CD4-positive, alpha-beta memory T cell (primary cell): ENCODE measurements around the gene ANKMY1. TPM values are rescaled to one million over a fixed set of nuclear protein-coding genes. Genes with fewer than 3 reads are reported as not detected.
"Not testable (repeated sequence)": the region's sequence is repeated elsewhere in the genome, so short reads cannot be mapped to it uniquely, and the experiment has no call there.

Experiments
- CTCF ChIA-PET: fragments of 350-600 bp; sonication (Branson Sonifier 250); formaldehyde crosslinking; loops from one replicate; lab custom pipeline; 2021; ENCODE audit warnings: inconsistent platforms; ENCODE audit not compliant: partially characterized antibody; lab: Charles Lee
- POLR2A ChIA-PET: fragments of 350-600 bp; sonication (Branson Sonifier 250); formaldehyde crosslinking; loops from one replicate; lab custom pipeline; 2021; ENCODE audit not compliant: partially characterized antibody; lab: Charles Lee
- DNase-seq, 5 donors: peaks; one replicate each; pipeline versions ENCODE4 v3.0.0 to v3.0.0-alpha.2; 2020 to 2022; ENCODE audit warnings: mixed read lengths in 1 of 5
- H3K27ac ChIP-seq: one replicate; pipeline ENCODE4 v1.7.0; 2013; ENCODE audit warnings: low read depth, low read length
- H3K27me3 ChIP-seq: 2 replicates; pipeline ENCODE4 v1.7.0; 2013; ENCODE audit warnings: mild to moderate bottlenecking, low read length, moderate library complexity; ENCODE audit not compliant: insufficient read depth
- H3K36me3 ChIP-seq: 2 replicates; pipeline ENCODE4 v1.7.0; 2013; ENCODE audit warnings: mild to moderate bottlenecking, low read length, moderate library complexity; ENCODE audit not compliant: insufficient read depth
- H3K4me1 ChIP-seq: 2 replicates; pipeline ENCODE4 v1.7.0; 2013; ENCODE audit warnings: mild to moderate bottlenecking, low read length, moderate library complexity; ENCODE audit not compliant: insufficient read depth
- H3K4me3 ChIP-seq, 2 donors: one replicate each; pipeline ENCODE4 v1.7.0; 2013; ENCODE audit warnings: low read length in 2 of 2, mild to moderate bottlenecking in 1 of 2
- H3K9me3 ChIP-seq, 2 donors: one replicate each; pipeline ENCODE4 v1.7.0; 2013; ENCODE audit warnings: low read length in 2 of 2, control low read depth in 1 of 2; ENCODE audit not compliant: control insufficient read depth in 1 of 2
- H3K27ac Mint-ChIP-seq, 7 donors: one replicate each; pipeline ENCODE4 v1.8.0; 2020 to 2021; ENCODE audit warnings: mixed read lengths in 7 of 7, mild to moderate bottlenecking in 6 of 7, inconsistent platforms in 3 of 7, moderate library complexity in 3 of 7
- H3K27me3 Mint-ChIP-seq, 2 donors: one replicate each; pipeline ENCODE4 v1.8.0; 2020 to 2021; ENCODE audit warnings: mixed read lengths in 2 of 2
- H3K36me3 Mint-ChIP-seq, 2 donors: one replicate each; pipeline ENCODE4 v1.8.0; 2020 to 2021; ENCODE audit warnings: mixed read lengths in 2 of 2, inconsistent platforms in 1 of 2, mild to moderate bottlenecking in 1 of 2
- H3K4me1 Mint-ChIP-seq, 4 donors: one replicate each; pipeline ENCODE4 v1.8.0; 2020 to 2021; ENCODE audit warnings: mixed read lengths in 4 of 4, mild to moderate bottlenecking in 1 of 4
- H3K4me3 Mint-ChIP-seq, 8 donors: one replicate each; pipeline ENCODE4 v1.8.0; 2020 to 2021; ENCODE audit warnings: mixed read lengths in 8 of 8, mild to moderate bottlenecking in 7 of 8, moderate library complexity in 6 of 8, inconsistent platforms in 3 of 8
- H3K9me3 Mint-ChIP-seq, 8 donors: one replicate each; pipeline ENCODE4 v1.8.0; 2020 to 2021; ENCODE audit warnings: mixed read lengths in 8 of 8, mild to moderate bottlenecking in 5 of 8, inconsistent platforms in 3 of 8, moderate library complexity in 1 of 8
- intact Hi-C: fragments of 100-400 bp; cut with micrococcal nuclease; formaldehyde crosslinking; loops from one replicate; pipeline ENCODE4 v1.15.1; 2023
- polyA plus RNA-seq, 2 donors: library from polyadenylated mRNA; unstranded; fragments of 300-500 nt; fragmentation: Illumina TruSeq; gene quantifications; one replicate each; pipeline ENCODE4 v1.2.3, GENCODE V29; 2021
- total RNA-seq, 2 experiments: library from RNA; stranded (reverse); gene quantifications; one replicate each; pipeline ENCODE4 v1.2.3, GENCODE V29; 2021

ANKMY1 gene
- total and polyA plus RNA-seq, 4 experiments from 2014 or later = 9.4 to 84.8 (median 43.3) TPM

- POLR2A ChIA-PET = no interaction called here
- Mint-ChIP-seq H3K4me3 (no peak overlapping the region), H3K4me1 (peaks cover 0 to 2% (median 0%) of the 10 kb centered on the region in 4 donors), H3K27ac (no peak overlapping the region), H3K27me3 (no peaks in the 10 kb centered on the region), H3K36me3 (peaks cover 37 to 50% of the 10 kb centered on the region in 2 donors), H3K9me3 (peaks cover 0 to 3% (median 0%) of the 10 kb centered on the region in 8 donors)
- Histone ChIP-seq H3K9me3 (no peaks in the 10 kb centered on the region), H3K4me1 (no peaks in the 10 kb centered on the region), H3K36me3 (peaks cover 8% of the 10 kb centered on the region), H3K27me3 (no peaks in the 10 kb centered on the region), H3K27ac (no peak overlapping the region), H3K4me3 (no peak overlapping the region)
- no peak for DNase-seq
- CTCF ChIA-PET = no interaction called here
- intact Hi-C loops = no loop called here
Observed at GRCh38 chr2:240500561-240501423, 57.0 kb downstream of the ANKMY1 start.

- peaks cover 8% of the 10 kb centered on the region for H3K36me3 ChIP-seq
- H3K27me3 Mint-ChIP-seq = no peaks in the 10 kb centered on the region
- no peak overlapping the region for H3K4me3 ChIP-seq
- H3K9me3 ChIP-seq = no peaks in the 10 kb centered on the region
- no peak for DNase-seq
- H3K36me3 Mint-ChIP-seq = peaks cover 41 to 55% of the 10 kb centered on the region in 2 donors
- no peaks in the 10 kb centered on the region for H3K4me1 ChIP-seq
- intact Hi-C loops = no loop called here
- H3K27me3 ChIP-seq = no peaks in the 10 kb centered on the region
- no peak overlapping the region for H3K27ac Mint-ChIP-seq
- no peak overlapping the region for H3K27ac ChIP-seq
- H3K4me1 Mint-ChIP-seq = peaks cover 0 to 2% (median 0%) of the 10 kb centered on the region in 4 donors
- CTCF ChIA-PET = no interaction called here
- peaks cover 0 to 4% (median 0%) of the 10 kb centered on the region in 8 donors for H3K9me3 Mint-ChIP-seq
- POLR2A ChIA-PET = no interaction called here
- no peak overlapping the region for H3K4me3 Mint-ChIP-seq
Observed at GRCh38 chr2:240499309-240500301, 58.2 kb downstream of the ANKMY1 start.

DNA sequence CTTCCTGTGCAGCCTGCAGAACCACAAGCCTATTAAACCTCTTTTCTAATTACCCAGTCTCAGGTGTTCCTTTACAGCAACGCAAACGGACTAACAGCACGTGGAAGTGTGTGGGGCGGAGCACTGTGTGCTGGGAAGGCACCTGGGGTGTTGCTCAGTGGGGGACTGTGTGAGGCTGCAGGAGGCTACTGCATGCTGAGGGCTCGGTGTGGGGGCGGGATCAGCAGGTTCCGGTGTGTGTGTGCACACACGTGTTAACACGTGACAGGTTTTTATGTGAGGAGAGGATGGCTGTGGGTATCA, 58.9 kb downstream of the ANKMY1 start:
- Mint-ChIP-seq H3K27ac (no peak overlapping the region), H3K27me3 (no peaks in the 10 kb centered on the region), H3K4me3 (no peak overlapping the region), H3K4me1 (peaks cover 0 to 2% (median 0%) of the 10 kb centered on the region in 4 donors), H3K36me3 (peaks cover 44 to 58% of the 10 kb centered on the region in 2 donors), H3K9me3 (peaks cover 0 to 4% (median 0%) of the 10 kb centered on the region in 8 donors)
- Histone ChIP-seq H3K27me3 (no peaks in the 10 kb centered on the region), H3K9me3 (no peaks in the 10 kb centered on the region), H3K4me1 (no peaks in the 10 kb centered on the region), H3K27ac (no peak overlapping the region), H3K4me3 (no peak overlapping the region), H3K36me3 (peaks cover 8% of the 10 kb centered on the region)
- CTCF ChIA-PET = no interaction called here
- POLR2A ChIA-PET = no interaction called here
- DNase-seq = no peak
- intact Hi-C loops = no loop called here

DNA sequence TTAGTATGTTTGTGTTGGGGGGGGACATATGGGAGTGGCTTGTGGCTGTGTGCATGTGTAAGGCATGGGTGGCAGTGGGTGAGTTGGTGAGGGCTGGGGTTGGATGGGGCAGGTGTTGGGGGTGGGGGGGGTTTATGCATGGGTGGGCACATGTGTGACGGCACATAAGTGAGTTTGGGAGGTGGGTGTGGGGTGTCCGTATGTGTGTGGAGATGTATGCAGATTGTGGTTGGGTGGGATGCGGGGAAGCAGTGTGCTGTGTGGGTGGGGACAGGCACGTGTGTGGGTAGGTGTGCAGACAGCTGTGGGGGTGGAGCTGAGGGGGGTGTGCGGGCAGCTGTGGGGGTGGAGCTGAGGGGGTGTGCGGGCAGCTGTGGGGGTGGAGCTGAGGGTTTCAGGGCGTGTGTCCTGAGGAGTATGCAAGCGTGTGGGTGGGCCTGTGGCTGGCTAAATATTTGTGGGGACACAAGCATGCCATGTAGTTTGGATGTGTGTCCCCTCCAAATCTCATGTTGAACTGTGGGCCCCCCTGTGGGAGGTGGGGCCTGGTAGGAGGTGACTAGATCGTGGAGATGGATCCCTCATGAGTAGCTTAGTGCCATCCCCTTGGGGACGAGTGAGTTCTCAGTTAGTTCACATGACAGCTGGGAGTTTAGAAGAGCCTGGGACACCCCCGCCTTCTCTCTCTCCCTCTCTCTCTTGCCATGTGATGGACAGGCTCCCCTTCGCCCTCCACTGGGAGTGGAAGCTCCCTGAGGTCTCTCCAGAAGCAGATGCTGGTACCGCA, 59.4 kb downstream of the ANKMY1 start:
- H3K4me3 ChIP-seq = no peak overlapping the region
- H3K36me3 Mint-ChIP-seq = peaks cover 46 to 63% of the 10 kb centered on the region in 2 donors
- ChIA-PET CTCF (no interaction called here), POLR2A (no interaction called here)
- H3K27me3 ChIP-seq = no peaks in the 10 kb centered on the region
- H3K36me3 ChIP-seq = peaks cover 8% of the 10 kb centered on the region
- no peaks in the 10 kb centered on the region for H3K4me1 ChIP-seq
- DNase-seq = no peak
- intact Hi-C loops = no loop called here
- H3K9me3 Mint-ChIP-seq = peaks cover 0 to 7% (median 3%) of the 10 kb centered on the region in 8 donors
- H3K9me3 ChIP-seq = no peaks in the 10 kb centered on the region
- H3K27ac Mint-ChIP-seq = no peak overlapping the region
- no peak overlapping the region for H3K27ac ChIP-seq
- no peak overlapping the region for H3K4me3 Mint-ChIP-seq
- H3K27me3 Mint-ChIP-seq = no peaks in the 10 kb centered on the region
- H3K4me1 Mint-ChIP-seq = peaks cover 0 to 2% (median 0%) of the 10 kb centered on the region in 4 donors

GRCh38 chr2:240497082-240497481, 60.7 kb downstream of the ANKMY1 start:
- H3K4me1 Mint-ChIP-seq, H3K27me3 ChIP-seq, POLR2A ChIA-PET, H3K36me3 ChIP-seq, intact Hi-C loops, H3K27ac ChIP-seq, H3K4me3 Mint-ChIP-seq, H3K4me3 ChIP-seq, H3K27ac Mint-ChIP-seq, DNase-seq, H3K4me1 ChIP-seq, H3K9me3 ChIP-seq, H3K27me3 Mint-ChIP-seq: not testable (repeated sequence)
- CTCF ChIA-PET = interaction anchor here (0.9 to 2.4 kb wide), 2 partner anchors 17 to 263 kb away, joined by 3 to 7 read pairs; no protein-coding TSS in a partner anchor
- peaks cover 0 to 16% (median 9%) of the 10 kb centered on the region in 8 donors for H3K9me3 Mint-ChIP-seq
- H3K36me3 Mint-ChIP-seq = peaks cover 48 to 65% of the 10 kb centered on the region in 2 donors

DNA sequence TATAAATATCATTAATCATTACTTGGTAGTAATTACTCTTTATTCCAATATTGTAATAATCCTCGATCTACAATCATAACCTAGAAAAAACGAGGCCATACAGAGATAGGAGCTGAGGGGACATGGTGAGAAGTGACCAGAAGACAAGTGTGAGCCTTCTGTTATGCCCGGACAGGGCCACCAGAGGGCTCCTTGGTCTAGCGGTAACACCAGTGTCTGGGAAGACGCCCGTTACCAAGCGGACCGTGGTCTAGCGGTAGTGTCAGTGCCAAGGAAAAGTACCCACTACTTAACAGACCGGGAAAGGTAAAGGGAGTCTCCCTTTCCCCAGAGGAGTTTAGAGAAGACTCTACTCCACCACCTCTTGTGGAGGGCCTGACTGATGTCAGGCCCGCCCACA, 62.8 kb downstream of the ANKMY1 start:
- H3K4me1 ChIP-seq, H3K4me3 ChIP-seq, H3K36me3 ChIP-seq, intact Hi-C loops, H3K4me3 Mint-ChIP-seq, H3K27ac ChIP-seq, H3K9me3 ChIP-seq, POLR2A ChIA-PET, CTCF ChIA-PET, H3K27ac Mint-ChIP-seq, DNase-seq, H3K27me3 Mint-ChIP-seq, H3K27me3 ChIP-seq, H3K4me1 Mint-ChIP-seq: not testable (repeated sequence)
- peaks cover 0 to 36% (median 27%) of the 10 kb centered on the region in 8 donors for H3K9me3 Mint-ChIP-seq
- H3K36me3 Mint-ChIP-seq = peaks cover 44 to 63% of the 10 kb centered on the region in 2 donors
